GM12878 (cell line): ENCODE measurements around the gene CERCAM. TPM values are rescaled to one million over a fixed set of nuclear protein-coding genes. Genes with fewer than 3 reads are reported as not detected.

Experiments used
- ATAC-seq: fragments of 200-7000 bp; cut with Tn5 transposase; 3 replicates; pipeline ENCODE4 v1.9.1; 2020; ENCODE audit warnings: mild to moderate bottlenecking, moderate library complexity
- BruUV-seq: library from RNA; stranded (reverse); fragments of 400-500 nt; replicated peaks from 2 replicates; lab custom pipeline; 2021; lab: Mats Ljungman, UMichigan
- CTCF ChIA-PET: fragments of 300-600 bp; sonication (Branson Sonifier 250); formaldehyde crosslinking; extraction: SDS; loops from one replicate; lab custom pipeline; 2021; ENCODE audit warnings: inconsistent platforms; lab: Yijun Ruan, JAX
- POLR2A ChIA-PET: fragments of 350-600 bp; formaldehyde crosslinking; extraction: SDS; loops from one replicate; lab custom pipeline; 2021; ENCODE audit warnings: inconsistent platforms; lab: Charles Lee
- RAD21 ChIA-PET: fragments of 300-600 bp; sonication (Branson Sonifier 250); formaldehyde crosslinking; loops from one replicate; lab custom pipeline; 2023; ENCODE audit warnings: antibody characterized with exemption; ENCODE audit not compliant: unreplicated experiment; lab: Charles Lee
- SMC1A ChIA-PET: fragments of 300-600 bp; sonication (Branson Sonifier 250); formaldehyde crosslinking; loops from one replicate; lab custom pipeline; 2023; ENCODE audit not compliant: unreplicated experiment, uncharacterized antibody; lab: Charles Lee
- DNase-seq: peaks from one replicate; pipeline ENCODE4 v3.0.0-alpha.2; 2011; ENCODE audit warnings: low read depth, low spot score
- FAIRE-seq: peaks from 3 replicates; lab custom pipeline; 2011; peaks lifted over from hg19 to GRCh38; lab: Jason Lieb, UNC
- H2AFZ ChIP-seq: 2 replicates; pipeline ENCODE4 v1.6.0; 2011; ENCODE audit warnings: low read depth, low read length, control low read depth; ENCODE audit not compliant: control insufficient read depth
- H3K27ac ChIP-seq: 2 replicates; pipeline ENCODE4 v1.5.1; 2011; ENCODE audit warnings: control low read depth; ENCODE audit not compliant: control insufficient read depth, insufficient read depth
- H3K27me3 ChIP-seq, 2 experiments: replicated peaks in 1 of 2; 2 replicates each; pipeline versions ENCODE4 v1.6.0 to v1.6.1; 2011; ENCODE audit warnings: low read length in 1 of 2; ENCODE audit not compliant: control insufficient read depth in 2 of 2, insufficient read depth in 2 of 2
- H3K36me3 ChIP-seq, 2 experiments: 2 replicates each; pipeline ENCODE4 v1.5.1; 2011; ENCODE audit warnings: low read length in 1 of 2; ENCODE audit not compliant: control insufficient read depth in 2 of 2, insufficient read depth in 2 of 2
- H3K4me1 ChIP-seq: 2 replicates; pipeline ENCODE4 v1.6.1; 2011; ENCODE audit warnings: mild to moderate bottlenecking, low read length, moderate library complexity, mixed read lengths; ENCODE audit not compliant: control insufficient read depth, insufficient read depth
- H3K4me2 ChIP-seq: 2 replicates; pipeline ENCODE4 v1.6.0; 2011; ENCODE audit warnings: control low read depth; ENCODE audit not compliant: control insufficient read depth, insufficient read depth
- H3K4me3 ChIP-seq: fragments of 200-600 bp; sonication (generic); 2 replicates; pipeline ENCODE4 v1.5.1; 2016
- H3K79me2 ChIP-seq: 2 replicates; pipeline ENCODE4 v1.6.0; 2011; ENCODE audit warnings: low read length; ENCODE audit not compliant: control insufficient read depth, insufficient read depth
- H3K9ac ChIP-seq: 2 replicates; pipeline ENCODE4 v1.8.0; 2011; ENCODE audit warnings: low read length, control low read depth, mixed read lengths; ENCODE audit not compliant: control insufficient read depth, insufficient read depth
- H3K9me3 ChIP-seq: replicated peaks from 3 replicates; pipeline ENCODE4 v1.5.1; 2011; ENCODE audit warnings: mild to moderate bottlenecking, low read length; ENCODE audit not compliant: control insufficient read depth, insufficient read depth
- H4K20me1 ChIP-seq: 2 replicates; pipeline ENCODE4 v1.6.0; 2011; ENCODE audit not compliant: control insufficient read depth, insufficient read depth
- ATF3 ChIP-seq: IDR thresholded peaks from 2 replicates; pipeline ENCODE4 v1.6.1; 2011; ENCODE audit warnings: low read depth, mild to moderate bottlenecking, low read length, moderate library complexity, borderline replicate concordance; ENCODE audit errors: extremely low read depth
- CEBPZ ChIP-seq: fragments of 150-350 bp; IDR thresholded peaks from 2 replicates; pipeline ENCODE4 v1.6.1; 2016; ENCODE audit warnings: low read depth, low read length
- HDAC2 ChIP-seq: fragments of 200-600 bp; sonication (generic); IDR thresholded peaks from 2 replicates; pipeline ENCODE4 v1.6.1; 2017
- NFYA ChIP-seq: IDR thresholded peaks from 2 replicates; pipeline ENCODE4 v1.6.1; 2011; ENCODE audit warnings: low read depth, mild to moderate bottlenecking, low read length, improper control_type of control experiment, borderline replicate concordance
- NFYB ChIP-seq: IDR thresholded peaks from 2 replicates; pipeline ENCODE4 v1.6.1; 2011; ENCODE audit warnings: low read depth, mild to moderate bottlenecking, low read length, improper control_type of control experiment, moderate library complexity; ENCODE audit not compliant: insufficient read depth
- NR2C1 ChIP-seq: fragments of 450-650 bp; IDR thresholded peaks from 2 replicates; pipeline ENCODE4 v1.6.1; 2017; ENCODE audit warnings: antibody characterized with exemption, mild to moderate bottlenecking, moderate library complexity
- PKNOX1 ChIP-seq: fragments of 450-650 bp; IDR thresholded peaks from 2 replicates; pipeline ENCODE4 v1.6.1; 2016; ENCODE audit warnings: mild to moderate bottlenecking
- POLR2AphosphoS2 ChIP-seq: IDR thresholded peaks from 2 replicates; pipeline ENCODE4 v1.6.1; 2011; ENCODE audit warnings: low read depth, mild to moderate bottlenecking, low read length, improper control_type of control experiment, moderate library complexity
- SIX5 ChIP-seq: IDR thresholded peaks from 2 replicates; pipeline ENCODE4 v1.6.1; 2011; ENCODE audit warnings: mild to moderate bottlenecking, low read depth, low read length, moderate library complexity; ENCODE audit not compliant: severe bottlenecking
- TAF1 ChIP-seq: IDR thresholded peaks from 2 replicates; pipeline ENCODE4 v1.6.1; 2011; ENCODE audit warnings: mild to moderate bottlenecking, low read depth, low read length, borderline replicate concordance
- TARDBP ChIP-seq: IDR thresholded peaks from 2 replicates; pipeline ENCODE4 v1.6.1; 2016; ENCODE audit warnings: borderline replicate concordance
- WGBS: methylation state at CpG from one replicate; pipeline ENCODE4 v1.1.6; 2016; ENCODE audit warnings: low lambda C conversion rate; ENCODE audit not compliant: insufficient replicate concordance, insufficient coverage; ENCODE audit errors: missing lambda C conversion rate; 5-methylcytosine and 5-hydroxymethylcytosine counted together
- in situ Hi-C: fragments of 300-500 bp; cut with MboI; formaldehyde crosslinking; loops from 9 replicates; pipeline ENCODE4 v1.14.3; 2018; ENCODE audit warnings: mixed read lengths
- intact Hi-C: fragments of 100-400 bp; cut with micrococcal nuclease; formaldehyde crosslinking; loops from one replicate; pipeline ENCODE4 v1.14.2; 2022; ENCODE audit not compliant: unreplicated experiment
- polyA plus RNA-seq, 11 experiments: library from polyadenylated mRNA; depleted of rRNA in 4 of 11; unstranded in 6 of 11; stranded (reverse) in 5 of 11; fragments of >200 nt; fragmentation: Nextera tagmentation in 4 of 11; fragmentation: Illumina TruSeq in 1 of 11; extraction: Ambion mirVana in 4 of 11; extraction: Trizol in 1 of 11; gene quantifications; 1 replicate in 1 of 11; 2 replicates in 10 of 11; pipeline versions ENCODE4 v1.2.1 to v1.2.3, GENCODE V29; 2011 to 2016; ENCODE audit warnings: inconsistent platforms in 2 of 11, missing spikeins in 2 of 11, low read depth in 1 of 11
- total RNA-seq, 4 experiments: library from RNA; depleted of rRNA in 3 of 4; stranded (reverse); fragments of >200 nt in 3 of 4; fragmentation: Illumina TruSeq in 1 of 4; extraction: Trizol in 1 of 4; gene quantifications; 2 replicates each; pipeline versions ENCODE4 v1.2.1 to v1.2.3, GENCODE V29; 2013 to 2021
- TF ChIP-seq, protein P1 (sequence below): fragments of 450-650 bp; IDR thresholded peaks from 2 replicates; pipeline ENCODE4 v1.6.1; 2017; ENCODE audit warnings: antibody characterized with exemption, mild to moderate bottlenecking, moderate library complexity
- TF ChIP-seq, protein P2 (sequence below): IDR thresholded peaks from 2 replicates; pipeline ENCODE4 v1.6.1; 2012; ENCODE audit warnings: low read length, inconsistent platforms

Gene CERCAM
- total and polyA plus RNA-seq, 10 of the 15 experiments (the other 5 are each of a cell fraction or from before 2014, with no cell fraction given): 0.05 to 6.7 (median 0.71) TPM

DNA sequence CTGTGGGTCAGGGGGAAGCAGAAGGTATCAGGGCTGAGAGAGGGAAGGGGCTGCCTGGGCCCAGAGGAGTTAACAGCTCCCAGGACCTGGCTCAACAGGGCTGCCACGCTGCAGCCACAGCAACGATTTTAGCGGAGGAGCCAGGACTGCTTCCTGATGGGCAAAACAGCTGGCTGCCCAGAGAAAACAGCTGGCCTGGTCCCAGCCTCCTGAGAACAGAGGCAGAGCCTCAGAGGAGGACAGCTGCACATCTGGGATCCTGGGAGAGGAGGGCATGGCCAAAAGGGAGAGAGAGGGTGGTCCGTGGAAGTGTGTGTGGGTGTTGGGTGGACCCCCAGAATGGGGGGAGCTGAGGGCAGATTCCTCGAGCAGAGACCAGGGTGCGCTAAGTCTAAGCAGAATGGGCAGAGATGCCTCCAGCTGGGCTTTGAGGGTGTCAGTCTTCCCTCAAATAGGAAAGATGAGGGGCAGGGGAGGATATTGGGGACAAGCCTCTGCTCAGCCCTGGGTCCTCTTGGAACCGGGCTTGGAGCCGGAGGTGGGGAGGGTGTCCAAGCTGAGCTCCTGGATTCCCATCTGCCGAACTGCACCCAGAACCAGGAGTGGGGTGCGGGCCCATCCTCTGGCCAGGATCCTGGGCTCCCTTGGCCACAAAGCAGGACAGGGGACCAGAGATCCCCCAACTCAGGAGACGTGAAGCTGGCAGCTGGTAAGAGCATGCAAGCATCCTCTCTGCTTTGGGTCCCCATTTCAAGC lies 9.1 kb upstream of the CERCAM start:
- H3K4me1 ChIP-seq: no peaks in the 10 kb centered on the region
- no peak overlapping the region for H2AFZ ChIP-seq
- H3K27ac ChIP-seq: no peak overlapping the region
- no peak overlapping the region for H3K9ac ChIP-seq
- H3K4me3 ChIP-seq: no peak overlapping the region
- in situ Hi-C loops: no loop called here
- no peaks in the 10 kb centered on the region for H4K20me1 ChIP-seq
- RAD21 ChIA-PET: interaction anchor here (1.0 kb wide), 1 partner anchor 50 kb away, joined by 3 read pairs; no protein-coding TSS in a partner anchor
- no peak for FAIRE-seq
- WGBS: 37% methylated on average over 11 of the region's 11 CpGs
- no peaks in the 10 kb centered on the region for H3K79me2 ChIP-seq
- peaks cover 1 to 5% of the 10 kb centered on the region in 2 experiments; a peak in 3 of 4 replicates for H3K27me3 ChIP-seq
- no peak for ATAC-seq
- TF ChIP-seq CEBPZ: no peak
- TF ChIP-seq TARDBP: no peak
- TF ChIP-seq, protein P1, sequence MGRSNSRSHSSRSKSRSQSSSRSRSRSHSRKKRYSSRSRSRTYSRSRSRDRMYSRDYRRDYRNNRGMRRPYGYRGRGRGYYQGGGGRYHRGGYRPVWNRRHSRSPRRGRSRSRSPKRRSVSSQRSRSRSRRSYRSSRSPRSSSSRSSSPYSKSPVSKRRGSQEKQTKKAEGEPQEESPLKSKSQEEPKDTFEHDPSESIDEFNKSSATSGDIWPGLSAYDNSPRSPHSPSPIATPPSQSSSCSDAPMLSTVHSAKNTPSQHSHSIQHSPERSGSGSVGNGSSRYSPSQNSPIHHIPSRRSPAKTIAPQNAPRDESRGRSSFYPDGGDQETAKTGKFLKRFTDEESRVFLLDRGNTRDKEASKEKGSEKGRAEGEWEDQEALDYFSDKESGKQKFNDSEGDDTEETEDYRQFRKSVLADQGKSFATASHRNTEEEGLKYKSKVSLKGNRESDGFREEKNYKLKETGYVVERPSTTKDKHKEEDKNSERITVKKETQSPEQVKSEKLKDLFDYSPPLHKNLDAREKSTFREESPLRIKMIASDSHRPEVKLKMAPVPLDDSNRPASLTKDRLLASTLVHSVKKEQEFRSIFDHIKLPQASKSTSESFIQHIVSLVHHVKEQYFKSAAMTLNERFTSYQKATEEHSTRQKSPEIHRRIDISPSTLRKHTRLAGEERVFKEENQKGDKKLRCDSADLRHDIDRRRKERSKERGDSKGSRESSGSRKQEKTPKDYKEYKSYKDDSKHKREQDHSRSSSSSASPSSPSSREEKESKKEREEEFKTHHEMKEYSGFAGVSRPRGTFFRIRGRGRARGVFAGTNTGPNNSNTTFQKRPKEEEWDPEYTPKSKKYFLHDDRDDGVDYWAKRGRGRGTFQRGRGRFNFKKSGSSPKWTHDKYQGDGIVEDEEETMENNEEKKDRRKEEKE: no peak
- no peak for TF ChIP-seq NFYA
- no peak for TF ChIP-seq HDAC2
- TF ChIP-seq ATF3: no peak
- TF ChIP-seq NR2C1: no peak
- TF ChIP-seq NFYB: no peak
- no peak for TF ChIP-seq PKNOX1
- TF ChIP-seq, protein P2, sequence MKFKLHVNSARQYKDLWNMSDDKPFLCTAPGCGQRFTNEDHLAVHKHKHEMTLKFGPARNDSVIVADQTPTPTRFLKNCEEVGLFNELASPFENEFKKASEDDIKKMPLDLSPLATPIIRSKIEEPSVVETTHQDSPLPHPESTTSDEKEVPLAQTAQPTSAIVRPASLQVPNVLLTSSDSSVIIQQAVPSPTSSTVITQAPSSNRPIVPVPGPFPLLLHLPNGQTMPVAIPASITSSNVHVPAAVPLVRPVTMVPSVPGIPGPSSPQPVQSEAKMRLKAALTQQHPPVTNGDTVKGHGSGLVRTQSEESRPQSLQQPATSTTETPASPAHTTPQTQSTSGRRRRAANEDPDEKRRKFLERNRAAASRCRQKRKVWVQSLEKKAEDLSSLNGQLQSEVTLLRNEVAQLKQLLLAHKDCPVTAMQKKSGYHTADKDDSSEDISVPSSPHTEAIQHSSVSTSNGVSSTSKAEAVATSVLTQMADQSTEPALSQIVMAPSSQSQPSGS: no peak
- TF ChIP-seq SIX5: no peak
- no peak for TF ChIP-seq TAF1
- no peak for TF ChIP-seq POLR2AphosphoS2
- TF ChIP-seq, all 136 proteins: peak for 0
- intact Hi-C loops: loop anchor here (5.0 kb wide), 1 partner anchor 49 kb away; no protein-coding TSS in a partner anchor
- Histone ChIP-seq H3K9me3 (no peaks in the 10 kb centered on the region), H3K4me2 (no peak overlapping the region), H3K36me3 (no peaks in the 10 kb centered on the region)
- POLR2A ChIA-PET: interaction anchor here (1.2 kb wide), 1 partner anchor 49 kb away, joined by 3 read pairs; no protein-coding TSS in a partner anchor
- BruUV-seq: no TSS peak
- CTCF ChIA-PET: interaction anchor here (1.0 to 3.2 kb wide), 5 partner anchors 8 to 116 kb away, joined by 3 to 21 read pairs (median 4); partner anchors contain the start of gene URM1
- no peak for DNase-seq
- SMC1A ChIA-PET: interaction anchor here (0.9 to 2.0 kb wide), 3 partner anchors 49 to 118 kb away, joined by 3 to 4 read pairs (median 4); no protein-coding TSS in a partner anchor
